T-cell (primary cell): ENCODE measurements around the gene ISY1. TPM values are rescaled to one million over a fixed set of nuclear protein-coding genes. Genes with fewer than 3 reads are reported as not detected.

Experiments
- ATAC-seq, 4 experiments: fragments of 200-7000 bp in 3 of 4; fragments of 150-1000 bp in 1 of 4; cut with Tn5 transposase; replicated peaks in 1 of 4; 1 replicate in 3 of 4; 2 replicates in 1 of 4; pipeline ENCODE4 v1.10.0; 2021; ENCODE audit warnings: moderate library complexity in 3 of 4, mild to moderate bottlenecking in 2 of 4, moderate number of reproducible peaks in 1 of 4
- CTCF ChIA-PET, 2 donors: fragments of 300-600 bp; sonication (Branson Sonifier 250); formaldehyde crosslinking; loops; one replicate each; lab custom pipeline; 2022; ENCODE audit warnings: antibody characterized with exemption in 2 of 2; lab: Charles Lee
- POLR2A ChIA-PET, 2 donors: fragments of 300-600 bp; sonication (Branson Sonifier 250); formaldehyde crosslinking; loops; one replicate each; lab custom pipeline; 2022; ENCODE audit warnings: antibody characterized with exemption in 2 of 2; lab: Charles Lee
- DNase-seq, 35 experiments: peaks; one replicate each; pipeline versions ENCODE4 v3.0.0 to v3.0.0-alpha.2; 2013 to 2023
- H3K27ac ChIP-seq: one replicate; pipeline ENCODE4 v1.5.1; 2013; ENCODE audit warnings: low read length
- H3K27me3 ChIP-seq, 2 experiments: replicated peaks in 1 of 2; 1 replicate in 1 of 2; 2 replicates in 1 of 2; pipeline versions ENCODE4 v1.6.1 to v1.7.0; 2013; ENCODE audit warnings: low read length in 1 of 2, mixed read lengths in 1 of 2; ENCODE audit not compliant: control insufficient read depth in 2 of 2, insufficient read depth in 2 of 2; ENCODE audit errors: extremely low read depth in 1 of 2
- H3K36me3 ChIP-seq, 2 donors: 1 replicate in 1 of 2; 2 replicates in 1 of 2; pipeline versions ENCODE4 v1.6.1 to v1.7.0; 2013; ENCODE audit warnings: low read length in 1 of 2; ENCODE audit not compliant: control insufficient read depth in 2 of 2, insufficient read depth in 1 of 2; ENCODE audit errors: extremely low read depth in 1 of 2
- H3K4me1 ChIP-seq, 2 experiments: 1 replicate in 1 of 2; 2 replicates in 1 of 2; pipeline versions ENCODE4 v1.6.1 to v1.7.0; 2013; ENCODE audit warnings: low read length in 2 of 2, mixed read lengths in 1 of 2; ENCODE audit not compliant: insufficient read depth in 2 of 2, control insufficient read depth in 1 of 2; ENCODE audit errors: extremely low read depth in 1 of 2
- H3K4me3 ChIP-seq, 2 donors: 1 replicate in 1 of 2; 2 replicates in 1 of 2; pipeline versions ENCODE4 v1.5.1 to v1.7.0; 2013; ENCODE audit warnings: mild to moderate bottlenecking in 2 of 2, low read length in 1 of 2, moderate library complexity in 1 of 2; ENCODE audit not compliant: control insufficient read depth in 1 of 2; ENCODE audit errors: extremely low read depth in 1 of 2
- H3K9me3 ChIP-seq: 2 replicates; pipeline ENCODE4 v1.7.0; 2013
- H3K27ac Mint-ChIP-seq, 2 donors: one replicate each; pipeline ENCODE4 v1.8.0; 2020 to 2021; ENCODE audit warnings: mild to moderate bottlenecking in 2 of 2, mixed read lengths in 2 of 2
- H3K27me3 Mint-ChIP-seq, 2 donors: one replicate each; pipeline ENCODE4 v1.8.0; 2021 to 2022; ENCODE audit warnings: mixed read lengths in 2 of 2
- H3K36me3 Mint-ChIP-seq: one replicate; pipeline ENCODE4 v1.8.0; 2021; ENCODE audit warnings: mixed read lengths
- H3K4me1 Mint-ChIP-seq, 3 donors: one replicate each; pipeline ENCODE4 v1.8.0; 2020 to 2022; ENCODE audit warnings: mixed read lengths in 3 of 3, mild to moderate bottlenecking in 1 of 3
- H3K4me3 Mint-ChIP-seq, 3 donors: one replicate each; pipeline ENCODE4 v1.8.0; 2020 to 2022; ENCODE audit warnings: mild to moderate bottlenecking in 3 of 3, mixed read lengths in 3 of 3, moderate library complexity in 3 of 3
- H3K9me3 Mint-ChIP-seq, 3 donors: one replicate each; pipeline ENCODE4 v1.8.0; 2020 to 2022; ENCODE audit warnings: mixed read lengths in 3 of 3
- WGBS: methylation state at CpG from one replicate; pipeline ENCODE4 v1.1.5; 2013; ENCODE audit warnings: missing lambda C conversion rate; ENCODE audit not compliant: insufficient coverage; 5-methylcytosine and 5-hydroxymethylcytosine counted together
- total RNA-seq, 35 experiments: library from RNA in 6 of 35; stranded (reverse) in 6 of 35; fragments of 120-200 nt in 1 of 35; gene quantifications; one replicate each; pipeline versions ENCODE4 v1.2.1 to v1.2.4 and lab custom pipeline; 2013 to 2026

ISY1 gene
- total RNA-seq, 5 donors from 2014 or later (not counting 1 experiment from before 2014, with no cell fraction given), result 34.8 to 42.0 (median 35.9) TPM

DNA sequence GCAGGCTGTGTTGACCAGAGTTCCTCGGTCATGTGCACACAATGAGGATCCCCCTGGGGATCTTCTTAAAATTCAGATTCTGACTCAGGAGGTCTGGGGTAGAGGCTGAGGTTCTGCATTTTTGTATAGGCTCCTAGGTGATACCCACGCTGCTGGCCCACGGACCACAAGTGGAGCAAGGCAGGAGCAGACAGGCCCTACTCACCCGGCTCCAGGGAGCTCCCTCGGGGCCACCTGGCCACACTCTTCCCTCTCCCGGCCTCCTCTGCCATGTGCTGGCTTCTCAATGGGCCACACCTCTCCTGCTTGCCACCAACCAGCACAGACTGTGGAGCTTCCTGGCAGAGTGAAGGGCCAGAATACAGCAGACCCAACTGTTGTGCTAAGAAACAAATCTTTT lies 76.4 kb downstream of the ISY1 start:
- no peaks in the 10 kb centered on the region for H3K36me3 Mint-ChIP-seq
- Histone ChIP-seq H3K27ac (no peak overlapping the region), H3K9me3 (no peaks in the 10 kb centered on the region), H3K27me3 (no peaks in the 10 kb centered on the region), H3K4me1 (peaks cover 0 to 17% of the 10 kb centered on the region in 2 experiments), H3K36me3 (no peaks in the 10 kb centered on the region), H3K4me3 (no peak overlapping the region)
- ChIA-PET POLR2A (interaction anchor here in 1 of 2 donors (0.7 kb wide), 2 partner anchors 92 to 1386 kb away, joined by 3 to 7 read pairs; no protein-coding TSS in a partner anchor), CTCF (interaction anchor here in 1 of 2 donors (0.7 kb wide), 1 partner anchor 114 kb away, joined by 3 read pairs; no protein-coding TSS in a partner anchor)
- ATAC-seq, result no peak
- DNase-seq, result no peak
- no peak overlapping the region for H3K27ac Mint-ChIP-seq
- WGBS, result 74% methylated on average over 6 of the region's 6 CpGs
- no peak overlapping the region for H3K4me3 Mint-ChIP-seq
- peaks cover 14 to 28% (median 15%) of the 10 kb centered on the region in 3 donors for H3K4me1 Mint-ChIP-seq
- no peaks in the 10 kb centered on the region for H3K27me3 Mint-ChIP-seq
- H3K9me3 Mint-ChIP-seq, result no peaks in the 10 kb centered on the region

DNA sequence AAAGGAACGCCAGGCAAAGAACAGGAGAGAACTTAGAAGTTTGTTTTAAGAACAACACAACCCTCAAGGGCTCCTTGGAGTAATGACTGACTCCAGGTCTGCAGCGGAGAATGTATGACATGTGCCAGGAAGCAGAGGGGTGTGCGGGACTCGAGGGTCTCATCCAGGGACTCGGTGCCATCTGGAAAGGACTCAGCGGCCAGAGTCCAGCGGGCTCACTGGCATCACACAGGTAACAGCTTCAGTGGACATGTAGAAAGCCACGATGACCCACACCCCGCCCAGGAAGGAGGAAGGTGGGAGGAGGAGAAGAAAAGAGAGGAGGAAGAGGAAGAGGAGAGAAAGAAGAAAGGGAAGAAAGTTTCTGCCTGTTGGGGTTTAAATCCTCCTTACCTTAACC lies 78.8 kb downstream of the ISY1 start:
- H3K4me1 ChIP-seq, result peaks cover 0 to 13% of the 10 kb centered on the region in 2 experiments
- ChIA-PET POLR2A (interaction anchor here in 1 of 2 donors (0.6 kb wide), 1 partner anchor 149 kb away, joined by 4 read pairs; no protein-coding TSS in a partner anchor), CTCF (no interaction called here)

DNA sequence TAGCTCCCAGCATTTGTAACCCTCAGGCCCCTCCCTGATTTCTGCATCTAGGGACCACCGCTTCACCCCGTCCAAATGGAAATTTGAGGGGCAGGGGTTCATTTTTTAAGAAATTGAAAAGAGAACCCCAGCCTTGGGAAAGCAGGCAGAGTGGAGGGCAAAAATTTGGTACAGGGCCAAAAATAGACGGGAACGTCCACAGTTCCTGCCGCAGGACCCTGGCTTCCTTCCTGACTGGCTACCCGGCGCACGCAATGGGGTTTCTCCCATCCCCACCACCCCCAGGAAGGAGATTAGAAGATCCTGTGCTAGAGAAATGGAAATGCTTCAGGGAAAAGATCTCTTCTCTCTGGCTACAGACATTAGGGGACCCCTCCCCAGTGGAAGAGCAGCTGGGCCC lies 79.4 kb downstream of the ISY1 start:
- Histone ChIP-seq H3K36me3 (no peaks in the 10 kb centered on the region), H3K9me3 (no peaks in the 10 kb centered on the region), H3K4me1 (peaks cover 0 to 10% of the 10 kb centered on the region in 2 experiments), H3K4me3 (no peak overlapping the region), H3K27ac (no peak overlapping the region), H3K27me3 (no peaks in the 10 kb centered on the region)
- ChIA-PET CTCF (no interaction called here), POLR2A (interaction anchor here in 1 of 2 donors (0.6 kb wide), 1 partner anchor 149 kb away, joined by 4 read pairs; no protein-coding TSS in a partner anchor)
- WGBS, result no CpG with 5 or more reads among the region's 8 CpGs
- Mint-ChIP-seq H3K36me3 (no peaks in the 10 kb centered on the region), H3K4me1 (peaks cover 11 to 25% (median 15%) of the 10 kb centered on the region in 3 donors), H3K27me3 (no peaks in the 10 kb centered on the region), H3K27ac (no peak overlapping the region), H3K9me3 (no peaks in the 10 kb centered on the region), H3K4me3 (no peak overlapping the region)
- DNase-seq (no peak), ATAC-seq (no peak)

More for the DNA sequence above, 78.8 kb downstream of the ISY1 start:
- Histone ChIP-seq H3K36me3 (no peaks in the 10 kb centered on the region), H3K27ac (no peak overlapping the region), H3K9me3 (no peaks in the 10 kb centered on the region), H3K27me3 (no peaks in the 10 kb centered on the region), H3K4me3 (no peak overlapping the region)
- ATAC-seq (no peak), DNase-seq (no peak)
- no peaks in the 10 kb centered on the region for H3K27me3 Mint-ChIP-seq
- H3K36me3 Mint-ChIP-seq, result no peaks in the 10 kb centered on the region
- 81% methylated on average over 6 of the region's 9 CpGs for WGBS
- no peak overlapping the region for H3K4me3 Mint-ChIP-seq
- no peak overlapping the region for H3K27ac Mint-ChIP-seq
- no peaks in the 10 kb centered on the region for H3K9me3 Mint-ChIP-seq
- peaks cover 14 to 28% (median 15%) of the 10 kb centered on the region in 3 donors for H3K4me1 Mint-ChIP-seq

- H3K9me3 ChIP-seq, result no peaks in the 10 kb centered on the region
- no peak for ATAC-seq
- Mint-ChIP-seq H3K4me1 (peaks cover 9 to 11% (median 10%) of the 10 kb centered on the region in 3 donors), H3K27me3 (no peaks in the 10 kb centered on the region), H3K36me3 (no peaks in the 10 kb centered on the region), H3K27ac (no peak overlapping the region), H3K4me3 (no peak overlapping the region), H3K9me3 (no peaks in the 10 kb centered on the region)
- no peaks in the 10 kb centered on the region for H3K36me3 ChIP-seq
- ChIA-PET POLR2A (no interaction called here), CTCF (no interaction called here)
- H3K4me3 ChIP-seq, result no peak overlapping the region
- no peak overlapping the region for H3K27ac ChIP-seq
- DNase-seq, result no peak
- H3K27me3 ChIP-seq, result no peaks in the 10 kb centered on the region
- WGBS, result 93% methylated on average over 4 of the region's 8 CpGs
- peaks cover 0 to 10% of the 10 kb centered on the region in 2 experiments for H3K4me1 ChIP-seq
Measured at GRCh38 chr3:129078510-129078909, 82.4 kb downstream of the ISY1 start.

Other genes starting within 250 kb of the ISY1 start
- under 1 TPM; 0.13 to 0.49 (median 0.26) TPM for gene CFAP92, start 167.0 kb downstream of the ISY1 start, total RNA-seq
- gene EFCC1, start 159.8 kb downstream of the ISY1 start, total RNA-seq, result under 1 TPM; 0.20 to 0.43 (median 0.30) TPM
- not detected for gene GP9, start 100.3 kb downstream of the ISY1 start, total RNA-seq
- gene RAB43, start 39.3 kb downstream of the ISY1 start, total RNA-seq, result 10 to 100 TPM; 53.8 to 96.9 (median 77.6) TPM
- 100 to 1,000 TPM; 280 to 382 (median 356) TPM for gene CNBP, start 22.8 kb upstream of the ISY1 start, total RNA-seq
- gene COPG1, start 88.5 kb upstream of the ISY1 start, total RNA-seq, result 100 to 1,000 TPM in 4 of 5 donors, 10 to 100 TPM in 1; 96.0 to 139 (median 116) TPM
- gene HMCES, start 117.8 kb upstream of the ISY1 start, total RNA-seq, result 10 to 100 TPM; 55.2 to 60.7 (median 57.6) TPM